ENCODE measurements around the gene RPL32.
"Not testable (repeated sequence)": the region's sequence is repeated elsewhere in the genome, so short reads cannot be mapped to it uniquely, and the experiment has no call there.

Gene RPL32

DNA sequence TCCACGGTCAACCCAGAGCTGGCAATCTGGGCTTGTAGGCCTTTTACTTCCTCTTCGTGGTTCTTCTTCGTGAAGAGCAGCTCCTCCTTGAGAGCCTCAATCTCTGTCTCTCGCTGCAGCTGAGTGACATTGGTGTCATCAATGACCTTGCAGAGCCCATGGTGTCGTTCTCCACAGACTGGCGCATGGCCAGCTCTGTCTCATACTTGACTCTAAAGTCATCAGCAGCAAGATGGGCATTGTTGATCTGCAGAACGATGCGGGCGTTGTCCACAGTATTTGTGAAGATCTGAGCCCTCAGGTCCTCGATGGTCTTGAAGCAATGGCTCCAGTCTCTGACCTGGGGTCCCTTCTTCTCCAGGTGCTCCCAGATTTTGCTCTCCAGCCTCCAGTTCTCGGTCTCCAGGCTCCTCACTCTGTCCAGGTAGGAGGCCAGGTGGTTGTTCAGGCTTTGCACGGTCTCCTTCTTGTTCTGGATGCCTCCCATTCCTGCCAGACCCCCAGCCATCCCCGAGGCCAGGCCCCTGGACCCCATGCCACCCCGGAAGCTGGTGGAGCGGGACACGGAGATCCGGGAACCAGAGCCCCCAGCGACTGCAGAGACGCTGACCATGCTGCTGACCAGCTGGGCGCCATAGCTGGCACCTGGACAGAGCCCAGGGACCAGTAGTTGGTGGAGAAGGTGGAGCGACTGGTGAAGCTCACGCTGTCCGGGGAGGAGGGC, 53.2 kb downstream of the RPL32 start:
- H3K4me1 ChIP-seq (ENCODE audit: control insufficient read depth, insufficient read depth, low read length); H3K4me3 ChIP-seq (ENCODE audit: low read length); H3K27ac ChIP-seq (ENCODE audit: low read depth, low read length); H3K36me3 ChIP-seq (ENCODE audit: control insufficient read depth, insufficient read depth, low read length); H3K27me3 ChIP-seq (ENCODE audit: control insufficient read depth, insufficient read depth, low read length); H3K9ac ChIP-seq (ENCODE audit: low read length): not testable (repeated sequence)

DNA sequence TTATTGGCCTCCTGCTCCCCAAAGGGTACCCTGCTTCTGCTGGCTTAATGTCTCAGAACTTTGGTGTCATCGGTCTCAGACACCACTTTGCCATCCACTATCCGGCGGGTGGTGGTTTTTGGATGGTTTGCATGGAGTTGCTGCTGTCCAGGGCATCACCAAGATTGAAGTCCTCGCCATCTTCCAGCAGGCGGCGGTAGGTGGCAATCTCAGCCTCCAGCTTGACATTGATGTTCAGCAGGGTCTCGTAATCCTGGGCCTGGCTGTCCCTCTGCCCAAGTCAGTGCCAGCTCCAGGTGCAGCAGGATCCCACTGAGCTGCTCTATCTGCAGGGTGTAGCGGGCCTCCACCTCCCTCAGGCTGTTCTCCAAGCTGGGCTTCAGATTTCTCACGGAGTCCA, 54.0 kb downstream of the RPL32 start:
- H3K9ac ChIP-seq (ENCODE audit: low read length); H3K27me3 ChIP-seq (ENCODE audit: control insufficient read depth, insufficient read depth, low read length); H3K27ac ChIP-seq (ENCODE audit: low read depth, low read length); H3K36me3 ChIP-seq (ENCODE audit: control insufficient read depth, insufficient read depth, low read length); H3K4me3 ChIP-seq (ENCODE audit: low read length); H3K4me1 ChIP-seq (ENCODE audit: control insufficient read depth, insufficient read depth, low read length): not testable (repeated sequence)

DNA sequence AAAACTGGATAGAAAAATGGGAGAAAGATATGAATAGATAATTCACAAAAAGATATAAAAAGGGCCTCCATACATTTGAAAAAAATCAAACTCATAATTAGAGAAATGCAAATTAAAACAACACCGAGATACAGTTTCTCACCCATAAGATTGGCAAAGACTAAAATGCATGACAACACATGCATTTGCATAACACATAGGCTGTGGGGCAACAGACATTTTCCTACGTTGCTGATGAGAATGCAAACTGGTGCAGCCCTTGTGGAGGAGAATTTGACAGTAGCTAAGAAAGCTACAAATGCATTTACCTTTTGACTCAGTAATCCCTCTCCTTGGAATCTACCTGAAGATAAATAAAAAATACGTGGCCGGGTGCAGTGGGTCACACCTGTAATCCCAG, 56.3 kb downstream of the RPL32 start:
- Histone ChIP-seq H3K4me1 (ENCODE audit: control insufficient read depth, insufficient read depth, low read length) (no peaks in the 10 kb centered on the region), H3K27ac (ENCODE audit: low read depth, low read length) (no peak overlapping the region), H3K4me3 (ENCODE audit: low read length) (no peak overlapping the region), H3K27me3 (ENCODE audit: control insufficient read depth, insufficient read depth, low read length) (no peaks in the 10 kb centered on the region), H3K36me3 (ENCODE audit: control insufficient read depth, insufficient read depth, low read length) (no peaks in the 10 kb centered on the region), H3K9ac (ENCODE audit: low read length) (no peak overlapping the region)

All from rectal smooth muscle tissue (tissue), 1 donor.